Measurements from ENCODE around the gene KRT80. TPM values are rescaled to one million over a fixed set of nuclear protein-coding genes. Genes with fewer than 3 reads are reported as not detected.
A peak's percentile ranks its signal among the peaks of the same experiment; 100 is the strongest.

KRT80 gene
- total RNA-seq, 1 donor from 2014 or later = 4.6 TPM

GRCh38 chr12:52179396-52179973 is 12.3 kb downstream of the KRT80 start:
- no peak for DNase-seq (ENCODE audit: low spot score)

- DNase-seq (ENCODE audit: low spot score) = no peak
Observed at GRCh38 chr12:52178984-52179383, 12.8 kb downstream of the KRT80 start.

- no peak for DNase-seq (ENCODE audit: low spot score)
Observed at GRCh38 chr12:52178443-52178842, 13.4 kb downstream of the KRT80 start.

DNA sequence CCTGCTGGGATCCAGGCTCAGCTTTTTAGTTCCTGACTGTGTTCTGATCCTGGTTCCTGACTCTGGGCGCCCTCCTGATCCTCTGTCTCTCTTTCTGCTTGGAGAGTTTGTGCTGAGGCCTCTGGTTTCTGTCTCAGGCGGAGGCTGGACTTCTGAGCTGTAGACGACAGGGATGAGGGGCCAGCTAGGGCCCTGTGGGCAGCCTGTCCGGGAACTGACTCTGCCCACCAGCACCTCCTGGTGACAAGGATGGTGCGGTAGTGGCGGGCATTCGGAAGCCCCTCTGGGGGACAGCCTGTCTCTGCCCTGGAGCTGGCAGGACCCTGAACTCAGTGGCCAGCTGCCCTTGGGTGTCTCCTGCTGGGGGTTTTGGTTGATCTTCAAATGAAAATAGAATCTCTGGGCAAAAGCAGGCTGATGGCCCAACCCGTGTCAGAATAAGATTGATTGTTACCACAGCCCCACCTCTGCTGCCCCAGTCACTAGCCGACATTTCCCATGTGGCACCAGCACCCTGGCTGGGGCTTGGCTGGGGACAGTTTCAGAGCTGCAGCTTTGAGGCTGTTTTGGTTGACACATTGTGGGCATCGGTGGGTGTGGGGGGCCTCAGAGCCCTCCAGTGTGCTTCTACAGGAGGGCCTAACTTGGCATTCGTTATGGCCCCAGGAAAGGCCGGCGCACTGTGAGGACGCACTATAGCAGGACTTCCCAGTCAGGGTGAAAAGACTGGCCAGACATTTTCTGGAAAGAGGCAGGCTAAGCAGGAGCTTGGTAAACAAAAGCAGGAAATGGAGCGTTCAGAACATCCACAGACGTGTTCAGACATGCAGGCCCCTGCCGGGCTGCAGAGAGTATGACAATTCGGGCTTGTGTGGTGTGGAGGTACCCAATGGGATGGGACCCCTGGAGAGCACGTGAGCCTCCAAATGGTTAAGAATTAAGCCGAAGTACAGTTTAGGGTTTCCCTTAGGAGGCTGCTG is 16.2 kb downstream of the KRT80 start:
- peak; percentile 81 for DNase-seq (ENCODE audit: low spot score)

GRCh38 chr12:52173526-52173925 is 18.3 kb downstream of the KRT80 start:
- no peak for DNase-seq (ENCODE audit: low spot score)

DNA sequence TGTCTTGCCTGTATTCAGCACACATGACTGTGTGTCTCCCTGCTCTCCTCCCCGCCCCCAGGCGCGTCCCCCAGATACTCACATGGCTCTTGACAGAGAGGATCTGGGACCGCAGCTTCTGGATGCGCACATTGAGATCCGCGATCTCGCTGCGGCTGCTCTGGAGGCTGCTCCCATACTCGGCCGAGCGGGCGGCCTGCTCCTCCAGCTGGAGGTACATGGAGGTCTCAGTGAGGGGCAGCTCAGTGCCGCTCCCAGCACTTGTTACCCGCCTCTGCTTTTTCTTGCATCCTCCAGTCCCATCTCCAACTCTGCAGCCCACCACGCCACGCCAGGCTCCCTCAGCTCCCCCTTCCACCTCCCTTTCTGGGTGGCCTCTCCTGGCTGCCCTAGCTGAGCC is 18.9 kb downstream of the KRT80 start:
- no peak for DNase-seq (ENCODE audit: low spot score)

DNA sequence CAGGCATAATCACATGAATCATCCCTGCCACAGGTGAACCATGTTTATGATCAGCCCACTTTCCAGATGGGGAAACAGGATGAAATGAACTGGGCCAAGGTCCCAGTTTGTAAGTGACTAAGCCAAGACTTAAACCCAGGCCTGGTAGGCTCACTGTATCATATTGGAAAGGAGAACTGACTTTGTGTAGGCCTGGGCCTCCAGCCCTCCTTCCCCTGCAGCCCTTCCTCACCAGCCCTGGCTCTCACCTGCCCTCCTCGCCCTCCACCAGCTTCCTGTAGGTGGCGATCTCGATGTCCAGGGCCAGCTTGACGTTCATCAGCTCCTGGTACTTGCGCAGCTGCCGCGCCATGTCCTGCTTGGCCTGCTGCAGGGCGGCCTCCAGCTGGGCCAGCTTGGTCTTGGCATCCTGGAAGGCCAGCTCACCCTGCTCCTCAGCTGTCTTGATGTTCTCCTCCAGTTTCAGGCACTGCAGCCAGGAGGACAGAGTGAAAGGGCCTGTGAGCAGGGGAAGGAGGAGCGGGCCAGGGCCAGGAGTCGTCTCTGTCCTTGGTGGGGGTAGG is 19.8 kb downstream of the KRT80 start:
- no peak for DNase-seq (ENCODE audit: low spot score)

GRCh38 chr12:52170827-52171226 is 21.0 kb downstream of the KRT80 start:
- no peak for DNase-seq (ENCODE audit: low spot score)

DNA sequence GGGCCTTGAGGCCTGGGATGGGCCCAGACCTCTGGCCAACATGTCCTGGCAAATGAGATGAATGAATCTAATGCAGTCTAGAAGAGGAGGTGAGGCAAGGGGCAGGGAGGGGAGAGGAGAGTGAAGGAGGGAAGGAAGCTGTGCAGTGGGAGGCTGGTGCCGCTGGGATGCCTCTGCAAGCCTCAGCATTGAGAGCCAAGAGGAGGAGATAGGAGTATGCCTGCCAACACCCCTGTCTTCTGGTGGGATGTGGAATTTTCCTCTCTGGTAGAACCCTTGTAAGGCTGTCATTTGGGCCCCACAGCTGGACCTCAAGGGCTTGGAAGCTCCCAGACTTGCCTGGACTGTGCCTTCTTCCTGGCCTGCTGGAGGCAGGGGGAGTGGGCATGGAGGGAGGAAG is 21.9 kb downstream of the KRT80 start:
- DNase-seq (ENCODE audit: low spot score) = no peak

GRCh38 chr12:52168019-52168717 is 23.6 kb downstream of the KRT80 start:
- DNase-seq (ENCODE audit: low spot score) = no peak

GRCh38 chr12:52167526-52167925 is 24.3 kb downstream of the KRT80 start:
- DNase-seq (ENCODE audit: low spot score) = no peak

- no peak for DNase-seq (ENCODE audit: low spot score)
Observed at GRCh38 chr12:52166672-52167071, 25.1 kb downstream of the KRT80 start.

DNA sequence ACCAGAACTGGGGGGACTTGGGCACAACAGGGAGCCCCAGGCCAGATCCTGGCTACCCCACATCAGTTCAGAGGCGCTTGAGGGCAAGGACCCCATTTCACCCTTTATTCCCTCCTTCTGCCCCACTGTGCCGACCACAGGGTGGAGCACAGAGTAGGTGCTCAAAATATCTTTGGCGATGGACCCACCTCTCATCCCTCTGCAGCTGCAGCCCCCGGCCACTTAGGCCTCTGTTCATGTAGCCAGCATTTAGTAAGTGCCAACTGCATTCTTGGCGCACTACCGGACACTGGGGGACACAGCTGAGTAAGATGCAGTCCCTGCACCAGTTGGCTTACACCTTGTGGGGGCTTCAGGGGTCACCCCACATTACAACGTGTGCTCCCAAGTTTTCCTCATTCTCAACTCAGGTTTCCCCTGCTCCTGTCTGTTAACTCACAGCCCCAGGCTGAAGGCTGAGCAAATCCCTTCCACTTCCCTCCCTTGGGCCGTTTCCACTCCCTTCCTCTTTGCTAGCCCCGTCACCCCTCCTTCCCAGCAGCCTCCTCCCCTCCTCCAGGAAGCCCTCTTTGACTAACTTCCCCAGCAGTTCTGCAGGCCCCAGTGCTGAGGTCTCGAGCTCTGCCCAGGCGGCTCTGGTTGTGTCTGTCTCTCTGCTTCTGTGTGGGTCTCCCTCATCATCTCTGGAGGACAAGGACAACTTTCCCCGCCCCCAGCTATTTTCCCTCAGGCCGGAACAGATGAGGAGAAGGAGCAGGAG is 26.5 kb downstream of the KRT80 start:
- no peak for DNase-seq (ENCODE audit: low spot score)

- no peak for DNase-seq (ENCODE audit: low spot score)
Observed at GRCh38 chr12:52164624-52165023, 27.2 kb downstream of the KRT80 start.

- DNase-seq (ENCODE audit: low spot score) = no peak
Observed at GRCh38 chr12:52162981-52163380, 28.8 kb downstream of the KRT80 start.

- no peak for DNase-seq (ENCODE audit: low spot score)
Observed at GRCh38 chr12:52160200-52160599, 31.6 kb downstream of the KRT80 start.

DNA sequence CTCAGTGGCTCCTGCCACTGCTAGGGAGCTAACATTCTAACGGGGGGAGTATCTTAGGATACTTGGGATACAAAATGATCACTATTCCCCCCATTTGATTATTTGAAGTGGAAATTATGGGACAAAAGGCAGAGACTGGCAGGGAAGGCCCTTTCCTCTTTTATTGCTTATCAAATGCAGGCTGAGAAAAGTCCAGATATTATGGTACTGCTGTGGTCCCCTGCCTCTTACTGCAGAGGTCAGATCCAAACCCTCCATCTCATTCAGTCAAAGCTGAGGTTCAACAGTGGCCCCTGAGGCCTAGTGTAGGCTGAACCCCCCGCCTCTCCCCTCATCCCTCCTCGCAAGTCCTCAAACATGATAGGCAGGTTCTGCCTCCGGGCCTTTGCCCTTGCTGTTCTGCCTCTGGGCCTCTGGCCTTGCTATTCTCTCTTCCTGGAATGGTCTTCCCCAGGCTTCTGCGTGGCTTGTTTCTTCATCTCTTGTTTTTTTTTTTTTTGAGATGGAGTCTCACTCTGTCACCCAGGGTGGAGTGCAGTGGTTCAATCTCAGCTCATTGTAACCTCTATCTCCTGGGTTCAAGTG is 34.2 kb downstream of the KRT80 start:
- no peak for DNase-seq (ENCODE audit: low spot score)

- peak; percentile 88 for DNase-seq (ENCODE audit: low spot score)
Observed at GRCh38 chr12:52156757-52157565, 34.9 kb downstream of the KRT80 start.

GRCh38 chr12:52156311-52156710 is 35.5 kb downstream of the KRT80 start:
- no peak for DNase-seq (ENCODE audit: low spot score)
